Activated B cell treated with CpG ODN at 0.5 μM for 24 hours (primary cell): Measurements from ENCODE around the gene ATP5PD. TPM values are rescaled to one million over a fixed set of nuclear protein-coding genes. Genes with fewer than 3 reads are reported as not detected.

Source experiments
- ATAC-seq: fragments of 200-7000 bp; cut with Tn5 transposase; one replicate; pipeline ENCODE4 v1.10.0; 2021; ENCODE audit warnings: low read depth, mild to moderate bottlenecking, moderate library complexity
- CTCF ChIA-PET: fragments of 350-600 bp; sonication (Branson Sonifier 250); formaldehyde crosslinking; loops from one replicate; lab custom pipeline; 2021; ENCODE audit warnings: antibody characterized with exemption; lab: Charles Lee
- POLR2A ChIA-PET: fragments of 350-600 bp; sonication (Branson Sonifier 250); formaldehyde crosslinking; loops from one replicate; lab custom pipeline; 2021; ENCODE audit warnings: antibody characterized with exemption; lab: Charles Lee
- DNase-seq: peaks from one replicate; pipeline ENCODE4 v3.0.0; 2022
- H3K27ac Mint-ChIP-seq: one replicate; pipeline ENCODE4 v1.8.0; 2020; ENCODE audit warnings: mixed read lengths
- H3K27me3 Mint-ChIP-seq: one replicate; pipeline ENCODE4 v1.8.0; 2021; ENCODE audit warnings: mixed read lengths
- H3K36me3 Mint-ChIP-seq: one replicate; pipeline ENCODE4 v1.8.0; 2021; ENCODE audit warnings: low read depth, mixed read lengths
- H3K4me1 Mint-ChIP-seq: one replicate; pipeline ENCODE4 v1.8.0; 2021; ENCODE audit warnings: mixed read lengths
- H3K4me3 Mint-ChIP-seq: one replicate; pipeline ENCODE4 v1.8.0; 2020; ENCODE audit warnings: mild to moderate bottlenecking, mixed read lengths
- H3K9me3 Mint-ChIP-seq: one replicate; pipeline ENCODE4 v1.8.0; 2020; ENCODE audit warnings: mixed read lengths
- CTCF ChIP-seq: fragments of 200-600 bp; IDR thresholded peaks from one replicate; pipeline ENCODE4 v1.8.0; 2022; ENCODE audit warnings: antibody characterized with exemption, mild to moderate bottlenecking
- intact Hi-C: fragments of 100-400 bp; cut with micrococcal nuclease; formaldehyde crosslinking; loops from one replicate; pipeline ENCODE4 v1.15.1; 2024
- total RNA-seq: library from RNA; stranded (reverse); gene quantifications from 2 replicates; pipeline ENCODE4 v1.2.3, GENCODE V29; 2022

The ATP5PD gene
- total RNA-seq, 1 donor from 2014 or later, result 158 TPM

GRCh38 chr17:75091855-75092327, 45.1 kb upstream of the ATP5PD start:
- peaks cover 20% of the 10 kb centered on the region for H3K4me1 Mint-ChIP-seq
- POLR2A ChIA-PET, result interaction anchor here (0.7 kb wide), 1 partner anchor 105 kb away, joined by 6 read pairs; the partner anchor contains the start of gene CDR2L
- intact Hi-C loops, result no loop called here
- no peaks in the 10 kb centered on the region for H3K36me3 Mint-ChIP-seq
- no peaks in the 10 kb centered on the region for H3K27me3 Mint-ChIP-seq
- ATAC-seq (no peak), DNase-seq (no peak)
- no peaks in the 10 kb centered on the region for H3K9me3 Mint-ChIP-seq
- H3K27ac Mint-ChIP-seq, result no peak overlapping the region
- CTCF ChIA-PET, result no interaction called here
- TF ChIP-seq CTCF, result no peak
- no peak overlapping the region for H3K4me3 Mint-ChIP-seq

- Mint-ChIP-seq H3K27ac (no peak overlapping the region), H3K27me3 (no peaks in the 10 kb centered on the region), H3K9me3 (no peaks in the 10 kb centered on the region), H3K4me1 (peaks cover 24% of the 10 kb centered on the region), H3K36me3 (no peaks in the 10 kb centered on the region), H3K4me3 (no peak overlapping the region)
- POLR2A ChIA-PET, result no interaction called here
- no peak for ATAC-seq
- no peak for DNase-seq
- TF ChIP-seq CTCF, result no peak
- intact Hi-C loops, result no loop called here
- CTCF ChIA-PET, result interaction anchor here (1.0 kb wide), 1 partner anchor 111 kb away, joined by 5 read pairs; no protein-coding TSS in a partner anchor
Observed at GRCh38 chr17:75090871-75091854, 44.4 kb upstream of the ATP5PD start.

GRCh38 chr17:75088465-75089417, 42.0 kb upstream of the ATP5PD start:
- H3K4me3 Mint-ChIP-seq, result peak overlapping the region; percentile 82
- DNase-seq (no peak), ATAC-seq (no peak)
- no peaks in the 10 kb centered on the region for H3K36me3 Mint-ChIP-seq
- no peak overlapping the region for H3K27ac Mint-ChIP-seq
- intact Hi-C loops, result no loop called here
- ChIA-PET POLR2A (interaction anchor here (0.6 to 2.1 kb wide), 6 partner anchors 10 to 313 kb away, joined by 3 to 15 read pairs (median 4); partner anchors contain the start of genes ATP5PD and KCTD2), CTCF (interaction anchor here (1.7 kb wide), 2 partner anchors 83 to 127 kb away, joined by 3 to 4 read pairs; no protein-coding TSS in a partner anchor)
- no peaks in the 10 kb centered on the region for H3K9me3 Mint-ChIP-seq
- TF ChIP-seq CTCF, result no peak
- peaks cover 22% of the 10 kb centered on the region for H3K4me1 Mint-ChIP-seq
- H3K27me3 Mint-ChIP-seq, result no peaks in the 10 kb centered on the region

DNA sequence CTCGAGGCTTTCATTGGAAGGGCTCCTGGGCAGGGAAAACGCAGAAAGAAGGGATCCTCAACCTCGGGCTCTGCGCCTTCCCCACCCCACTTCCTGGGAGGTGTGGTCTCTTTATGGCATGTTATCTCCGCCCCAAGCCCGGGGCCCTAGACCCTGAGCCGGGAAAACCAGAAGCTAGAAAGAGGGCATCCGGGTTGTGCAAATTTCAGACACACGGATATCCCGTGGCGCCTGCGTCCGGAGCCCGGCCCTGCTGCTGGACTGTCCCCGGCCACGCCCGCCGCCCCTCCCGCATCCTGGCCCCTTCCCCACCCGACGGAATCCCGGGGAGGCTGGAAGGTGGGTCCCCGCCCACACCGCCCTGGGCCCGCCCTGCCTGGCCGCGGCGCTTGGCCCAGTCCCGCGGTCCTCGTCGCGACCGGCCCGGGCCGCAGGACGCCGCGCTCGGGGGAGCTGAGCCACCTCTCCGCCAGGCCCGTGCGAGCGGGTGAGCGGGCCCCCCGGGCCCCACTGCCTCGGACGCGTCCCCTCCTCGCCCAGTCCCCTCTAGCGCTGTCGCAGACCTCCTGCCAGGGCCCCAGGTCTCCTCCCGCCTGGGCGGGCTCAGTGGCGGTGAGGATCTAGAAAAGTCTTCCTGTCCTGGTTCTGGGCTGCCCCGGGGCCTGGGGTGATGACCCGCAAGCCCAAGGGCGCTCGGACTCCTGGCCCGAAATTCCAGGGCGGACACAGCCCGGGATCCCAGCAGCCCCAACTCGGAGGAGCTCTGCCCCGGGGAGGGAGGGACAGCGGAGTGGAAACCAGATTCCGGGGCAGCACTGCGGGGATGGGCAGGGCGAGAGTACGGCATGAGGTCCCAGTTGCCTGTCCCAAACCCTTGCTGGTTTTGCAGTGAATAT, 41.0 kb upstream of the ATP5PD start, which contains the start of gene SLC16A5:
Gene SLC16A5, plus strand, starts transcription at position 397 of the 896 bp plus-strand sequence. CDS start 5,683 bp downstream, outside the sequence.
- Mint-ChIP-seq H3K27me3 (no peaks in the 10 kb centered on the region), H3K36me3 (no peaks in the 10 kb centered on the region), H3K9me3 (no peaks in the 10 kb centered on the region), H3K27ac (no peak within 1 kb of the TSS), H3K4me1 (peaks cover 22% of the 10 kb centered on the region), H3K4me3 (peak within 1 kb of the TSS; percentile 82)
- POLR2A ChIA-PET, result interaction anchor here (0.6 to 2.1 kb wide), 8 partner anchors 9 to 163 kb away, joined by 3 to 15 read pairs (median 4); partner anchors contain the start of genes ARMC7, ATP5PD, KCTD2 and NT5C
- TF ChIP-seq CTCF, result no peak
- intact Hi-C loops, result loop anchor here (1.0 kb wide), 1 partner anchor 11 kb away; no protein-coding TSS in a partner anchor
- peak; percentile 48 for DNase-seq
- ATAC-seq, result peak; percentile 74
- CTCF ChIA-PET, result interaction anchor here (1.5 to 1.7 kb wide), 3 partner anchors 26 to 126 kb away, joined by 3 to 4 read pairs (median 3); no protein-coding TSS in a partner anchor
